CD4-positive, alpha-beta T cell treated with Interleukin-1 beta for 1 hour (primary cell): ENCODE measurements around the gene PACSIN2.
"Not testable (repeated sequence)": the region's sequence is repeated elsewhere in the genome, so short reads cannot be mapped to it uniquely, and the experiment has no call there.

ENCODE experiments used
- DNase-seq, 2 donors: peaks; one replicate each; pipeline ENCODE4 v3.0.0-alpha.2; 2020 to 2022

The PACSIN2 gene

GRCh38 chr22:42943981-42944380, 71.0 kb downstream of the PACSIN2 start:
- DNase-seq, result no peak

- no peak for DNase-seq
Observed at GRCh38 chr22:42942351-42942750, 72.6 kb downstream of the PACSIN2 start.

GRCh38 chr22:42939941-42940653, 74.9 kb downstream of the PACSIN2 start:
- DNase-seq, result no peak

- DNase-seq, result no peak
Observed at GRCh38 chr22:42939451-42939881, 75.5 kb downstream of the PACSIN2 start.

GRCh38 chr22:42938976-42939375, 76.0 kb downstream of the PACSIN2 start:
- DNase-seq, result no peak

GRCh38 chr22:42938449-42938848, 76.5 kb downstream of the PACSIN2 start:
- DNase-seq, result no peak

GRCh38 chr22:42937164-42937843, 77.6 kb downstream of the PACSIN2 start:
- DNase-seq, result peak in 1 of 2 donors; percentile 77

- not testable (repeated sequence) for DNase-seq
Observed at GRCh38 chr22:42936680-42937079, 78.3 kb downstream of the PACSIN2 start.

- DNase-seq, result no peak
Observed at GRCh38 chr22:42934338-42934737, 80.6 kb downstream of the PACSIN2 start.

GRCh38 chr22:42933485-42934091, 81.4 kb downstream of the PACSIN2 start:
- DNase-seq, result peak in 1 of 2 donors; percentile 79

GRCh38 chr22:42932857-42933484, 82.0 kb downstream of the PACSIN2 start:
- no peak for DNase-seq

- DNase-seq, result no peak
Observed at GRCh38 chr22:42932197-42932519, 82.8 kb downstream of the PACSIN2 start.

GRCh38 chr22:42931421-42932196, 83.3 kb downstream of the PACSIN2 start:
- DNase-seq, result peak; percentile 17 to 59

- DNase-seq, result peak in 1 of 2 donors; percentile 53
Observed at GRCh38 chr22:42930810-42931420, 84.0 kb downstream of the PACSIN2 start.

- no peak for DNase-seq
Observed at GRCh38 chr22:42929838-42930155, 85.2 kb downstream of the PACSIN2 start.

- peak in 1 of 2 donors; percentile 45 for DNase-seq
Observed at GRCh38 chr22:42928969-42929837, 85.7 kb downstream of the PACSIN2 start.

- no peak for DNase-seq
Observed at GRCh38 chr22:42927966-42928365, 87.0 kb downstream of the PACSIN2 start.

GRCh38 chr22:42926768-42927167, 88.2 kb downstream of the PACSIN2 start:
- no peak for DNase-seq

GRCh38 chr22:42926104-42926503, 88.8 kb downstream of the PACSIN2 start:
- no peak for DNase-seq

GRCh38 chr22:42925598-42925997, 89.4 kb downstream of the PACSIN2 start:
- DNase-seq, result peak in 1 of 2 donors; percentile 13

GRCh38 chr22:42925031-42925430, 89.9 kb downstream of the PACSIN2 start:
- DNase-seq, result not testable (repeated sequence)
